Measurements from ENCODE around the gene PELI3.

PELI3 gene

GRCh38 chr11:66475349-66476172, 8.9 kb downstream of the PELI3 start:
- no peak for DNase-seq

DNA sequence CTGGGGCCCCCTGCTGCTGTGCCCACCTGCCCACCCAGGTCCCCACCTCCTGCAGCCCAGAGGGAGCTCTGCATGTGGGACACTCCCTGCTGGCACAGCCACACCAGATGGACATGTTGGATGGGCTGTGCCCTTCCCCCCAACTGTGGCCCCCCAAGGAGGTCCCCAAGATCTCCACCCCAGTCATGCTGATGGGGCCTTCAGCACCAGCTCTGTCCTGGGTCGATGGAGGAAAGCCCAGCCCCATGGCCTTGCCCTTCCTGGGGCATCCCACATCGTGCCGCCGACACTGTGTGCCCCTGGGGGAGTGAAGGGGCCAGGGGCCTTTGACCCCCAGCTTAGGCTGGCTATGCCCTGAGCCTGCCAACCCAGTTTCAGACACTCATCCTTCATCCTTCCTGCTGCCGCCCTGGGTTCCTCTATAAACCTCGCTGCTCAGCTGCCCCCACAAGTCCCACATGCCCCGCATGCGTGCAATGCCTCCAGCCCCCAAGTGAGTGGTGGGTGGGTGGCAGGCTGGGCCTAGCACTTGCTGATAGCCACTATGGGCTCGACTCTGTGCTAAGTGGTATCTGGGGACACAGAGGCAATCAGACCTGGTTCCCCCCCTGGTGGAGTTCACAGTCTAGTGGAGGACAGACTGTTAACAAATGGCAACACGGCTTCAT, 9.6 kb downstream of the PELI3 start:
- DNase-seq, result no peak

GRCh38 chr11:66476841-66477251, 10.1 kb downstream of the PELI3 start:
- DNase-seq, result no peak

DNA sequence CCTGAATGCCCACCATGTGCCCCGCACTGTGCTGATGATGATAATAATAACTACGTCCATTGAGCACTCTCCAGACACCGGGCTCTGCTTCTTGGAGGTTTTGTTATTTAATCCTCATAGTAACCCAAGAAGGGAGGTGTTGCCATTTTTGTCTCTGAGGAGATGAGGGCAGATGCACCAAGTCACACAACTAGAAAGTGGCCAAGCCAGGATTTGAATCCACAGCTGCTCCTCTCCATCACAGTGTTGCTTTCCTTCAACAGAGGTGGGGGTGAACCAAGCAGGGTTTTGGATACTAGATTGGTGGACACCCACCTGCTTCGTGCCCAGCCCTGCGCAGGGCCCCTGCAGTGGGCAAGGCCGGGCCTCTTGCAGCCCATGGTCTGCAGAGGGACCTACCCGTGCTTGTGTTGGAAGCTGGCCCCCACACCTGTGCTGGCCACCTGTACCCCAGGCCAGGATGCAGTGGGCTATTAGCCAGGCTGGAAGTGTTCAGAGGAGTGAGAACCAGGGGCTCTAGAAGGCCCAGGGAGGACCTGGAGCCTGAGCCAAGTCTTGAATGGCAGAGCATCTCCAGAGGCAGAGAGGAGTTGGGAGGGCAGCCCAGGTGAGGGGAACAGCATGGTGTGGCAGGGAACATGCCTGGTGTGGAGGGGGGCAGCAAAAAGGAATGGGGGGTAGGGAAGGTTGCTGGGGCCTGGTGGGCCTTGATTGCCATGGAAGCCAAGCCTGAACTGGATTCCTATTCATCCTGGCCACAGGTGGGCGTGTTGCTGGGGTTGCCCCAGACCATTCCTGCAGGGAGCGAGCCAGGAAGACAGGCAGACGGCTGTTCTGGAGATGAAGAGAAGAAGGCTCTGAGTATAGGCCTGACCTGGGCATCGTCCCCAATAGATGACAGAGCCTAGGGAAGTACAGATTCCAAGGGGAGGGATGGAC, 10.8 kb downstream of the PELI3 start:
- no peak for DNase-seq

DNA sequence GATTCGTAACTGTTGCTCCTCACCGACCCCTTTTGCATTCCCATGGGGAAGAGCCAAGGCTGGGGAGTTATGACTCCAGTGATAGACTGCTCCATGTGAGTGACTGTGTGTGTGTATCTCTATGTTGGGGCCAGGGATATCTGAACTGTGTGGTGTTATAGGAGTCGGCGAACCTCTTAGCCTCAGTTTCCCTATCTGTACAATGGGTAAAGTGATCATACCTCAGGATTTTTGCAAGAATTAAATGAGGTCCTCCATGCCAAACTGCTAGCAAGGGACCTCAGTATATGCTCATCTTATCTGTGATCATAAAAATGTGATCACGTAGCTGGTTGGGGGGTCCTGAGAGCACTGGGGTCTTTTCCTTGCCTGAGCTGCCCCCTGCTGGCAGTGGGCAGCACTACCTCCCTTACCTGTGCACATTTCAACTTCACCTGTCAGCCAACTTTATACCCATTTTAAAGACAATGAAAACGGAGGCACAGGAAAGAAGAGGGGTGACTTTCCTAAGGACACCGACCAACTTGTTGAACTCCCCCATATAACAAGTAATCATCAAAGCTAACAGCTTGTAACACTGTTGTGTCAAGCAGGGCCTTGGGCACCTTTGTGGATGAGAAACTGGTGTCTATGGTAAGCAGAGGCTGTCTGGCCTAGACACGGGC, 12.2 kb downstream of the PELI3 start:
- DNase-seq, result peak; percentile 27 to 39

GRCh38 chr11:66479394-66480116, 12.8 kb downstream of the PELI3 start:
- peak; percentile 68 to 88 for DNase-seq

DNA sequence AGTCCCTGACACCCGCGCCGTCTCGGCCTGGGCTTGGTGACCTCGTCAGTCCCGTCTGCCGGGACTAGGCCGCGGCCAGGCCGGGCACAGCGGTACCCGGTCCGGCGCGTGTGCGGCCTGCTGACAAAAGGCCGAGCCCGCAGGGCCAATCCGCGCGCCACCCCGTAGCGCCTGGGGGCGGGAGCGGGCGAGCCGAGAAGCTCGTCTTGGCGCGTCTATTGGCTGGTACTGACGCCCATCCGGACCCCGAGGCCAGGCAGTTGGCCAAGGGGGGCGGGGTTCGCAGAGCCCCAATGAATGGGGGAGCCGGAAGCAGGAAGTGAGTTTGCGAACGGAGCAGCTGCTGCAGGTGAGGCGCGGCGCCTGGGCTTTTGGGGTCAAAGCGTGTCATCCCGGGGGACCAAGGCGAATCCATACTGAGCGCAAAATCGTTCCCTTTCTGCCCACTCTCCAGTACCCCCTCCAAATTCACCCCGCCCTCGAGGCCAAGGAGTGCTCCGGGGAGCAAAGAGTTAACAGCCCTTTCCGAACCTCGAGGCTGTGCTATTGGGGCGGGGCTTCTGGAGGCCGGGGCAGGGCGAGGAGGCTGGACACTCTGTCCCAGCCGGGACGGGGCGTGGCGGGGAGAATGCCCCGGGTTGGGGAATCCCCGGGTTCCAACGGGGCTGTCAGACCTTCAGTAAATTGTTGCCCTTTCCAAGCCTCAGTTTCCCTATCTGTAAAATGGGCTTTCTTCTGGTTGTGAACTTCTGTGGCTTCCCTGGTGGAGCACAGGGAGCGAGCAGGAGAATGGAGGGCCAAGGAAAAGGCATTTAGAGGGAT, 13.6 kb downstream of the PELI3 start, which contains the start of gene DPP3:
Gene DPP3 (plus strand): TSS at position 318 of the 822 bp plus-strand sequence. CDS start 1,767 bp downstream, outside the sequence.
- peak; percentile 97 for DNase-seq

DNA sequence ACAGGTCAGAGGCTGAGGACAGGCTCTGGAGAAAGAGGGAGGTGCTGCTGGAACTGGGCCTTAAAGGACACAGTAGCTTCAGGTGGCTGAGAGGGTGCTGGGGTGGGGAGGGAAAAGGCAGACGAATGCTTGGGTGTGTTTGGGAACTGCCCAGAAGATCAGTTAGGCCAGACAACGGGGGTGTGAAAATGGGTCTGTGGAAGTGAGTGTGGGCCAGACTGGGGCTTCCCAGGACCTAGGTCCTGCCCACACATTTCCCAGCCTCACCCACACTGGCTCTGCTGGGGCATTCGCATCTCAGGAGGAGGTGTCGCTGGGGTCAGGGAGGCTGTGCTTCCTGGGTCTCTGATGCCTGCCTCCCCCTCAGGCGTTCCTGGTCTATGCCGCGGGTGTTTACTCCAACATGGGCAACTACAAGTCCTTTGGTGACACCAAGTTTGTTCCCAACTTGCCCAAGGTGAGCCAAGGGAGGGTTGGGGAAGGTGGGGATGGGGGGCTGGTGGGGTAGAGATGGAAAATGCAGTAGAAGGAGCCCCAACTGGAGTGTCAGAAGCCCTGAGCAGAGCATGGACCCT, 18.2 kb downstream of the PELI3 start:
- DNase-seq, result no peak

DNA sequence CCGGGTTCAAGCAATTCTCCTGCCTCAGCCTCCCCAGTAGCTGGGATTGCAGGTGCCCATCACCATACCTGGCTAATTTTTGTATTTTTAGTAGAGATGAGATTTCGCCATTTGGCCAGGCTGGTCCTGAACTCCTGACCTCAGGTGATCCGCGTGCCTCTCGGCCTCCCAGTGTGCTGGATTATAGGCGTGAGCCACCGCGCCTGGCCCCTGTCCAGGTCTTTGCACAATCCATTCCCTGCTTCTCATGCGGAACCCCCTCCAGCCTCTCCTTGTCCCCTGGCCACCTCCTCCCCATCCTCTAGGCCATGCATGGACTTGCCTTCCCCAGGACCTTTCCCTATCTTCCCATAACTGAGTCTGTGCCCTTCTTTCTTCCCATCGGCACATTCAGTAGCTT, 22.3 kb downstream of the PELI3 start:
- DNase-seq, result peak in 1 of 2 experiments; percentile 49

DNA sequence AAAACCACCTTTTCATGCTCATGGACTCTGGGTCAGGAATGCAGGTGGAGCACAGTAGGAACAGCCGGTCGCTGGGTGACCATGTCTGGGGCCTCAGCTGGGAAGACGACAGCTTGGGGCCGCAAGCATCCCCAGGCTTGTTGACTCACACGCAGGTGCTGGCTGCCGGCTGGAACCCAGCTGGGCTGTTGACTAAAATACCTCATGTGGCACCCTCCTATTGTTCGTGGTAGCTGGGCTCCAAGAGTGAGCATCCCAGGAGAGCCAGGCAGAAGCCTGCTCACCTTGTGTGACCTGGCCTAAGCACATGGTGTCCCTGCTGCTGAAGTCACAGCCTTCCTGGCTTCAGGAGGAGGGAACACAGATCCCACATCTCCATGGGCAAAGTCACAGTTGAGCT, 22.9 kb downstream of the PELI3 start:
- DNase-seq, result peak; percentile 90 to 96

DNA sequence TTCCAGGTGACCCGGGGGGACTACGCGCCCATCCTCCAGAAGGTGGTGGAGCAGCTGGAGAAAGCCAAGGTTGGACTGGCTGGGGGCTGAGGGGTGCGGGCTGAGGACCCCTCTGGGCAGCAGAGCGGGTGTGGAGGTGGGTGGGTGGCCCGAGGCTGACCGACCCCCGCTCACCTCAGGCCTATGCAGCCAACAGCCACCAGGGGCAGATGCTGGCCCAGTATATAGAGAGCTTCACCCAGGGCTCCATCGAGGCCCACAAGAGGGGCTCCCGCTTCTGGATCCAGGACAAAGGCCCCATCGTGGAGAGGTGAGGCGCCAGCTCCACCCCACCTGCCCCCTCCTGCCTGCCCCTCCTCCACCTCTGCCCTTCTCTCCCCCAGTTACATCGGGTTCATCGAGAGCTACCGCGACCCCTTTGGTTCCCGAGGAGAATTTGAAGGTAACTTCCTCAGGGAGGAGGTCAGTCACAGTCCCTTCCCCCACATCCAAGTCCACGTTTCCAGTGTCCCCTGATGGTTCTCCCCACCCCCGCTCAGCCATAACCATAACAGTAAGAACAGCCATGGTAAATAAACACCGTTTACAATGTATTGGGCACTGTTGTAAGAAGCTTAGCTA, 24.7 kb downstream of the PELI3 start:
- no peak for DNase-seq

- peak in 1 of 2 experiments; percentile 7 for DNase-seq
These were observed 25.6 kb downstream of the PELI3 start for GRCh38 chr11:66492161-66492865.

DNA sequence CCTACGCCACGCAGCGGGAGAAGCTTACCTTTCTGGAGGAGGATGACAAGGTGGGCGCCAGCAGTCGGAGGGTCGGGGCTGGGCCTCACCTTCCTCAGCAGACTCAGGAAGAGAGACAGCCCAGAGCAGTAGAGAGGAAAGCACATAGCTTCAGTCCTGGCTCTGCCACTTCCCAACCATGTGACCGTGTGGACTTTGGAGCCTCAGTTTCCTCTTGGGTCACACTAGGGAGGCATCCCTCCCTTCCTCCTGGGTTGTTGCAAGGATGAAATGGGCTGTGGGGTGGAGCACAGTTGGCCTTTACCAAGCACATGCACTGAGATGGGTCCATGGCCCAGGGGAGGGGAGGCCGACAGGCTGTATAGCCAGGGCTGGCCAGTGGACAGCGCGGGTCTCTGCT, 26.4 kb downstream of the PELI3 start:
- no peak for DNase-seq

DNA sequence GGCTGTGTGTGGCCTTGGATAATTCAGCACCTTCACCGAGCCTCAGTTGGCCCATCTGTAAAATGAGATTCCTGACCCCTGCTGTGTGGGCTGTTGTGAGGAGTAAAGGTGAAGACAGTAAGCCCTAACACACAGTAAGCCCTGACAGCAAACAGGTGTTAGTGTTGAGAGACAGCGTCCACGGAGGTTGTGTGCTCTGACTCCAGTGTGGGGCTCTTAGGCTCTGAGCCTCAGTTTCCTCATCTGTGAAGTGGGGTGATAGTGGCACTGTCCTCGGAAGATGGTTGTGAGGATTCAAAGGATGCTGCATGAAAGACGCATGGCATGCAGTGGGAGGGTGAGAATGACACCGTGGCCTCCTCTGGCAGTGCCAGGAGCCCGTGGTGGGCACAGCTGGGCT, 27.8 kb downstream of the PELI3 start:
- no peak for DNase-seq

DNA sequence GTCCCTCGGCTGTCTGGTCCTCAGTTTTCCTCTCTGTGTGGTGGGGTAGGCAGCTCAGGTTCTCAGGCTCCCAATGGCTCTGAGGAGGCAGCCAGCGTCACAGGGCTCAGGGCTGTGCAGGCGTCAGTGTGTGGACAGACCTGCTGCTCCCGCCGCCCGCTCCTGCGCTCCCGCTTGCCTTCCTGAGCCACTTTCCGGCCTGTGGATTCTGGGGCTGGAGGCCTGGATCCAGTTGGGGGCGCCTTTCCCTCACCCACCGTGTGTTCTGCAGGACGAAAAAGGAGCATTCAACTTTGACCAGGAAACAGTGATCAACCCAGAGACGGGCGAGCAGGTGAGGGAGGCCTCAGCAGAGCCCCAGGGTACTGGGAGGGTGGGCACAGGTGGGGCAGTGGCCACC, 28.2 kb downstream of the PELI3 start:
- DNase-seq, result no peak

GRCh38 chr11:66495401-66495854, 28.7 kb downstream of the PELI3 start:
- no peak for DNase-seq

GRCh38 chr11:66497206-66497605, 30.5 kb downstream of the PELI3 start:
- DNase-seq, result no peak

GRCh38 chr11:66498506-66498905, 31.8 kb downstream of the PELI3 start:
- DNase-seq, result no peak

DNA sequence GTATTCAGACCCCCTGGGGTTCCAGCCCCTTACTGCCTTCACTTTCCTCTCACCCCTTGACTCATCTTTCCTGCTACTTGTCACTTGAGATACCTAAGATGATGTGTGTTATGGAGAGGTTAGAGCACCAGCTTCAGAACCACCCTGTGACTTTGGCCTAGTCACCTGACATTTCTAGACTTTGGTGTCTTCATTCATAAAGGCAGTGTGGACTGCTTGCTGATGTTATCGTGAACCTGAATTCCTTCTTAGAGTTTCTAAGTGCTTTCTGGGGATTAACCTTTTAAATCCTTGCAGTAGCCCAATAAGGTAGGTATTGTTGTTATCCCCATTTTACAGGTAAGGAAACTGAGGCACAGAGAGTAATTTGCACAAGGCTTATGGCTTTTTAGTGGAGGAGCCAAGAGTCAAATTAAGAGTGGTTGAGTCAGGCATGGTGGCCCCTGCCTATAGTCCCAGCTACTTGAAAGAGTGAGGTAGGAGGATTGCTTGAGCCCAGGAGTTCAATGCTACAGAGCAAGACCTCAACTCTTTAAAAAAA, 38.6 kb downstream of the PELI3 start:
- DNase-seq, result no peak
